Thoracic aorta (tissue), 2 donors: Measurements from ENCODE around the gene FUT8. TPM values are rescaled to one million over a fixed set of nuclear protein-coding genes. Genes with fewer than 3 reads are reported as not detected.

Experiments used
- ATAC-seq: fragments of 150-250 bp; one replicate; pipeline ENCODE4 v1.8.0; 2017; ENCODE audit warnings: low read depth; ENCODE audit not compliant: insufficient number of reproducible peaks, low FRiP score
- DNase-seq: peaks from one replicate; pipeline ENCODE4 v3.0.0-alpha.2; 2020; ENCODE audit warnings: low spot score
- H3K27ac ChIP-seq, 2 donors: fragments of 200-600 bp; sonication (generic); 1 replicate in 1 of 2; 2 replicates in 1 of 2; pipeline ENCODE4 v1.5.1; 2016; ENCODE audit warnings: mild to moderate bottlenecking in 2 of 2, moderate library complexity in 2 of 2
- H3K27me3 ChIP-seq: fragments of 200-600 bp; sonication (generic); replicated peaks from 2 replicates; pipeline ENCODE4 v1.6.0; 2016; ENCODE audit warnings: mild to moderate bottlenecking; ENCODE audit not compliant: insufficient read depth
- H3K36me3 ChIP-seq: fragments of 200-600 bp; sonication (generic); one replicate; pipeline ENCODE4 v1.5.1; 2016
- H3K4me1 ChIP-seq, 2 donors: fragments of 200-600 bp; sonication (generic); 1 replicate in 1 of 2; 2 replicates in 1 of 2; pipeline versions ENCODE4 v1.5.1 to v1.6.0; 2016; ENCODE audit warnings: low read depth in 2 of 2, mild to moderate bottlenecking in 1 of 2; ENCODE audit not compliant: control insufficient read depth in 1 of 2
- H3K4me3 ChIP-seq: fragments of 200-600 bp; sonication (generic); 2 replicates; pipeline ENCODE4 v1.5.1; 2016; ENCODE audit warnings: mild to moderate bottlenecking
- H3K9me3 ChIP-seq: fragments of 200-600 bp; sonication (generic); 2 replicates; pipeline ENCODE4 v1.5.1; 2016
- CTCF ChIP-seq: fragments of 200-600 bp; sonication (generic); IDR thresholded peaks from one replicate; pipeline ENCODE4 v1.5.1; 2019; ENCODE audit warnings: antibody characterized with exemption
- total RNA-seq, 2 donors: library from RNA; depleted of rRNA; stranded (reverse); fragments of >200 nt; gene quantifications; one replicate each; pipeline versions ENCODE4 v1.1.0 to v1.2.3, GENCODE V29; 2016

Gene FUT8
- total RNA-seq, 2 donors from 2014 or later: 22.3 to 23.4 TPM

GRCh38 chr14:65506801-65507200 lies 94.3 kb downstream of the FUT8 start:
- Histone ChIP-seq H3K9me3 (no peaks in the 10 kb centered on the region), H3K27me3 (no peaks in the 10 kb centered on the region), H3K36me3 (no peaks in the 10 kb centered on the region), H3K4me1 (peaks cover 2 to 8% of the 10 kb centered on the region in 2 donors), H3K4me3 (no peak overlapping the region), H3K27ac (no peak overlapping the region)
- DNase-seq: no peak
- TF ChIP-seq CTCF: no peak
- no peak for ATAC-seq

GRCh38 chr14:65509842-65510241 lies 97.3 kb downstream of the FUT8 start:
- Histone ChIP-seq H3K36me3 (no peaks in the 10 kb centered on the region), H3K4me3 (no peak overlapping the region), H3K27ac (no peak overlapping the region), H3K4me1 (no peaks in the 10 kb centered on the region), H3K9me3 (no peaks in the 10 kb centered on the region), H3K27me3 (no peaks in the 10 kb centered on the region)
- ATAC-seq: no peak
- TF ChIP-seq CTCF: no peak
- DNase-seq: no peak

GRCh38 chr14:65513671-65514070 lies 101.1 kb downstream of the FUT8 start:
- Histone ChIP-seq H3K27ac (no peak overlapping the region), H3K4me3 (no peak overlapping the region), H3K27me3 (no peaks in the 10 kb centered on the region), H3K9me3 (no peaks in the 10 kb centered on the region), H3K4me1 (no peaks in the 10 kb centered on the region), H3K36me3 (no peaks in the 10 kb centered on the region)
- DNase-seq: no peak
- ATAC-seq: no peak
- TF ChIP-seq CTCF: no peak

GRCh38 chr14:65517635-65518542 lies 105.4 kb downstream of the FUT8 start:
- Histone ChIP-seq H3K27ac (no peak overlapping the region), H3K4me1 (no peaks in the 10 kb centered on the region), H3K36me3 (no peaks in the 10 kb centered on the region), H3K9me3 (no peaks in the 10 kb centered on the region), H3K27me3 (no peaks in the 10 kb centered on the region), H3K4me3 (no peak overlapping the region)
- no peak for ATAC-seq
- no peak for DNase-seq
- TF ChIP-seq CTCF: no peak

- Histone ChIP-seq H3K36me3 (no peaks in the 10 kb centered on the region), H3K4me1 (no peaks in the 10 kb centered on the region), H3K27me3 (no peaks in the 10 kb centered on the region), H3K27ac (no peak overlapping the region), H3K4me3 (no peak overlapping the region), H3K9me3 (peaks cover 9% of the 10 kb centered on the region)
- ATAC-seq: no peak
- no peak for DNase-seq
- no peak for TF ChIP-seq CTCF
Observed at GRCh38 chr14:65528069-65528468, 115.5 kb downstream of the FUT8 start.
